Measurements from ENCODE around the gene FAM83F.

- TF ChIP-seq ZNF8 (CRISPR knock-in tag; IDR thresholded peaks at IDR 0.05) (no peak), ARNTL (CRISPR knock-in tag; IDR thresholded peaks at IDR 0.05; ENCODE audit: borderline replicate concordance, low read depth) (no peak), ZC3H10 (CRISPR knock-in tag; IDR thresholded peaks at IDR 0.05) (no peak), CSDC2 (CRISPR knock-in tag; IDR thresholded peaks at IDR 0.05) (no peak), ZFP30 (CRISPR knock-in tag; IDR thresholded peaks at IDR 0.05) (no peak), OSR1 (CRISPR knock-in tag; IDR thresholded peaks at IDR 0.05) (no peak), PATZ1 (CRISPR knock-in tag; IDR thresholded peaks at IDR 0.05; ENCODE audit: borderline replicate concordance) (no peak), RARB (CRISPR knock-in tag; IDR thresholded peaks at IDR 0.05) (no peak), ZNF565 (CRISPR knock-in tag; conservative IDR thresholded peaks at IDR 0.05; ENCODE audit: low read depth) (no peak), ZFP3 (CRISPR knock-in tag; IDR thresholded peaks at IDR 0.05) (no peak), CREB5 (CRISPR knock-in tag; IDR thresholded peaks at IDR 0.05; ENCODE audit: low read depth) (no peak), TCF4 (CRISPR knock-in tag; IDR thresholded peaks at IDR 0.05; ENCODE audit: borderline replicate concordance) (no peak), TSHZ2 (CRISPR knock-in tag; IDR thresholded peaks at IDR 0.05) (no peak)
These were observed 58.7 kb downstream of the FAM83F start for GRCh38 chr22:40053460-40053859.
